ENCODE measurements around the gene TCF3.
"Not testable (repeated sequence)": the region's sequence is repeated elsewhere in the genome, so short reads cannot be mapped to it uniquely, and the experiment has no call there.

TCF3 gene

DNA sequence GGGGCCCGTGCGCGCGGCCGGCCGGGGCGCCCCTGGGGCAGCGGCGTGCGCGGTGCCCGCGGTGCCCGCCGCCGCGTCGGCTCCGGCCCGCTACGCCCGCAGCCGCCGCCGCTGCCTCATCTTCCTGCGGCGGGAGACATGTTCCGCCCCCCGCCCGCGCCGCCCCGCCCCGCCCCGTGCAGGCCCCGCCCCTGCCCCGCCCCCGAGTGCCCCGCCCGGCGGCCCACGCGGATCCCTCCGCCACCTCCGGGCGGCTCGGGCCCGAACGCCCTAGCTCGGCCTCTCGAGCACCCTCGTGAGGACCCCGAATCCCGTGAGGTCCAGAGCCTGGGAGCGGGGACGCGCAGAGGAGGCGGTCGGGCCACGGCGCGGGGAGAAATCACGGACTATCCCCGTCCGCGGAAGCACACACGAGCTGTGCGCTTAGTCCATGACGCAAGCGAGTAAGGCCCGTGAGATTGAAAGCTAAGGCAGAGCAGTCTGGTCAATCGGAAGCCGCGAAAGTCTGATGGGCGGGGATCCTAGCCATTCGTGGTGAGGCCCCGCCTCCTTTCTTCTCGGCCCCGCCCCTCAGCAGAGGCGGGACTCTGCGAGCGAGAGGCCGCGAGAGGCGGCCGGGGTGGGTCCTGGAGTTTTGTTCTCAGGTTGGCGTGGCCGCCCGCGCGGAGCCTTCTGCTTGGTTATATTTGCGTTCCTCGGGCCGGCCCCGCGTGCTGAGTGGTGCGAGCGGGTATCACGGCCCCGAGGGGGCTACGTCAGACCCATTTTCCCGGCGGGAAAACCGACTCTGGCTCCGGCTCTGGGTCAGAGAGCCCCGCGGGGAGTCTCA is at the start of gene TCF3:
Gene TCF3, minus strand, starts transcription at position 145 of the 829 bp plus-strand sequence. CDS start 2,367 bp downstream, outside the sequence.
- Histone ChIP-seq H3K4me1 (ENCODE audit: control insufficient read depth, insufficient read depth, low read length) (peaks cover 10% of the 10 kb centered on the region), H3K36me3 (ENCODE audit: control insufficient read depth, insufficient read depth, low read length, severe bottlenecking) (peaks cover 5% of the 10 kb centered on the region), H3K9ac (ENCODE audit: low read length) (peak within 1 kb of the TSS; percentile 99), H3K27me3 (replicated peaks; ENCODE audit: control insufficient read depth, insufficient read depth, low read length) (no peaks in the 10 kb centered on the region), H3K4me3 (ENCODE audit: low read length) (peak within 1 kb of the TSS; percentile 85), H3K9me3 (ENCODE audit: control insufficient read depth, low read length) (no peaks in the 10 kb centered on the region)
- peak; percentile 99 for DNase-seq (ENCODE audit: low read depth)

DNA sequence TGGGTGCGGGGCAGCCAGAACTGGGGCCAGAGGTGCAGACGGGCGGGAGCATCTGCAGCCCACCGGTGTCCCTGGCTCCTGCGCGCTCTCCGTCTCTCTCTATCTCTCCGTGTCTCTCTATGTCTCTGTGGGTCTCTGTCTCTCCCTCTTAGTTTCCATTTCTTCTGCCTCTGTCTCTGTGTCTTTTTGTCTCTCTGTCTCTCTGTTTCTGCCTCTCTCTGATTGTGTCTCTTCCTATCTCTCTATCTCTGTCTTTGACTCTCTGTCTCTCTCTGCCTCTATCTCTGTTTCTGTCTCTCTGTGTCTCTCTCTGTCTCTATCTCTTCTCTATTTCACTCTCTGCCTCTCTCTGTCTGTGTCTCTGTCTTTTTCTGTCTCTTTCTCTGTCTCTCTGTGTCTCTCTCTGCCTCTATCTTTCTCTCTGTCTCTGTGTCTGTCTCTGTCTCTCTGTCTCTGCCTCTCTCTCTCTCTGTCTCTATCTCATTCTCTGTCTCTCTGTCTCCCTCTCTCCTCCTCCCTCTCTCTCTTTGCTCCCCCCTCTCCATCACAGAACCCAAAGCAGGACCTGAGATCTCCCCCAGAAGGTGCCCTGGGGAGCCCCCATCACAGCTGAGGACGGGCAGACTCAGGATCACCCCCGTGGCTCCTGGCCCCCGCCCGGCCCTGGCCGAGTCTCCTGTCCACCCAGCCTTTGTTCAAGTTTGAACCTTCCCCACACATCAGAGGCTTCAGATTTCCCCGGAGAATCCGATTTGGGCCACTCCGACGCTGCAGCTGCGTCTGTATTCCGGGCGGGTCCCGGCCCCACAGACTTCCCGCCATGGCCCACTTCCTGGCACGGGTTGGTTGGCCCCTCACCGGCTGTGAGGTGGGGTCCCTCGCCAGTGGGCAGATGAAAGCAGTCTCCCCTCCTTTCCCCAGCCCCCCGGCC is 48.6 kb upstream of the TCF3 start:
- no peak for DNase-seq (ENCODE audit: low read depth)
- Histone ChIP-seq H3K4me1 (ENCODE audit: control insufficient read depth, insufficient read depth, low read length) (no peaks in the 10 kb centered on the region), H3K4me3 (ENCODE audit: low read length) (no peak overlapping the region), H3K9ac (ENCODE audit: low read length) (no peak overlapping the region), H3K27me3 (replicated peaks; ENCODE audit: control insufficient read depth, insufficient read depth, low read length) (peaks cover 32% of the 10 kb centered on the region), H3K36me3 (ENCODE audit: control insufficient read depth, insufficient read depth, low read length, severe bottlenecking) (no peaks in the 10 kb centered on the region), H3K9me3 (ENCODE audit: control insufficient read depth, low read length) (peaks cover 17% of the 10 kb centered on the region)

DNA sequence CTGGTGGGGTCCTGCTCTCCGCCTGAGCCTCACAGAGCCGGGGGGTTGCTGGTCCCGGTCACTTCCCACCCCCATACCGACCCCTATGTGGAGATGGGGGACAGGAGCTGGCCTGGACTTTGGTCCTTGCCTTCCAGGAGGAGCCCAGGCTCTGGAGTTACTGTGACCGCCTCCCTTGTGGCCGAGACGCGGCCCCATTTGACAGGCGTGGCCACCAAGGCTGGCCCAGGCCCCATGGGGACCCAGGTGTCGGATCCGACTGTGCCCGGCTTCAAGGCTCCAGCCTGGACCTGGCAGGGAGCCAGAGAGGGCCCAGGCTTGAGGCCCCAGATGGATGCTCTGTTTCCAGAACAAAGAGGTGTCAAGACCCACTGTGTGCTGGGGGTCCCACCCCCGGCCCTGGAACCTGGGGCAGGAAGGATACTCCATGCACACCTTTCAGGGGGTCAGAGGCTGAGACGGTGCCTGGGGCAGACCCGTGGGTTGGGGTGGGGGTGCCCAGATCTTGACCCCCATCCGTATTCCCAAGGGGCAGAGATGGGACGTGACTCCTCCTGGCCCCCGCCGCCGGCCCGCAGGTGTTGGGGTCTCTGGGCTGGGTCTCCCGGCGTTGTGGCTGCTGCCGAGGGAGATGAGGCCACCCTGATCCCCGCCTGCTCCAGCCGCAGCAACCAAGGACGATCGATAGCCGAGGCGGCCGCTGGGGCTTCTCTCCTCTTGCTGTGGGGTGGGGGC is 47.8 kb upstream of the TCF3 start:
- no peaks in the 10 kb centered on the region for H3K4me1 ChIP-seq (ENCODE audit: control insufficient read depth, insufficient read depth, low read length)
- DNase-seq (ENCODE audit: low read depth) = no peak
- H3K9me3 ChIP-seq (ENCODE audit: control insufficient read depth, low read length) = peaks cover 16% of the 10 kb centered on the region
- H3K9ac ChIP-seq (ENCODE audit: low read length) = no peak overlapping the region
- H3K4me3 ChIP-seq (ENCODE audit: low read length) = no peak overlapping the region
- no peaks in the 10 kb centered on the region for H3K36me3 ChIP-seq (ENCODE audit: control insufficient read depth, insufficient read depth, low read length, severe bottlenecking)
- peaks cover 32% of the 10 kb centered on the region for H3K27me3 ChIP-seq (replicated peaks; ENCODE audit: control insufficient read depth, insufficient read depth, low read length)

DNA sequence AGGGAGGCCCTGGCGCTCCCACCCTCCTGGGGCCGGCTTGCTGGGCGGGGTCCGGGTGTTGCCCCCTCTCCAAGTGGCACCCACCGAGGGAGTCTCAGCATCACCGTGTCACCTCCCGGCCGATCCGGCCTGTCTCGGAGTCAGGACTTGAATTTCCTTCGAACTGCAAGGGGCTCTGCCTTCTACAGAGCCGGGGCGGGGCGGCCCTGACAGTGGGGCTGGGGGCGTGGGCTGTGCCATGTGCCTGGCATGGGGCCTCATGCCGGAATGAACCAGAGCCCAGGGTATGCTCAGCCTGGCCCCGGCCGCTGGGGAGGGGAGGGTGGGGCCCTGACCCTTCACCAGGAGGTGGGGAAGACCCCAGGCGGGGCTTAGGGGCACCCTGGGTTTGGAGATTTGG is 47.0 kb upstream of the TCF3 start:
- no peak for DNase-seq (ENCODE audit: low read depth)
- H3K9me3 ChIP-seq (ENCODE audit: control insufficient read depth, low read length) = peaks cover 18% of the 10 kb centered on the region
- no peaks in the 10 kb centered on the region for H3K36me3 ChIP-seq (ENCODE audit: control insufficient read depth, insufficient read depth, low read length, severe bottlenecking)
- H3K9ac ChIP-seq (ENCODE audit: low read length) = no peak overlapping the region
- no peak overlapping the region for H3K4me3 ChIP-seq (ENCODE audit: low read length)
- H3K4me1 ChIP-seq (ENCODE audit: control insufficient read depth, insufficient read depth, low read length) = no peaks in the 10 kb centered on the region
- peaks cover 35% of the 10 kb centered on the region for H3K27me3 ChIP-seq (replicated peaks; ENCODE audit: control insufficient read depth, insufficient read depth, low read length)

DNA sequence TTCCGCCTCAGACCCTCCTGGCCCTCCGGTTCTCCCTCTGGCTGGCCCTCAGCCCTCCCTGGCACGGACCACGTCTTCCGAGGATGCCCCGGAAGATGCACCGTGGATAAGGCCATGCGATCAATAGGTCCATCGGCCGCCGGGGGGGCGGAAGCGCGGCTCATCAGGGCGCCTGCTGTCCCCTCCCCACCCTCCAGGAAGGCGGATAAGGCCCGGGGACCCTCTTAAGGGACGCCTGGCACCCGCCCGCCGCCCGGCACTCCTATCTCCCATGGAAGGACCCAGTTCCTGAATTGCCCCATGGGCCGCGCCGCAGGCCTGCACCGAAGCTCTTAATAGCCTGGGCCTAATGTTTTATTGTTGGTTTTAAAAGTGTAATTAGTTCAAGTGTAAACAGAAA is 46.2 kb upstream of the TCF3 start:
- DNase-seq (ENCODE audit: low read depth) = no peak
- peaks cover 20% of the 10 kb centered on the region for H3K9me3 ChIP-seq (ENCODE audit: control insufficient read depth, low read length)
- no peak overlapping the region for H3K4me3 ChIP-seq (ENCODE audit: low read length)
- H3K36me3 ChIP-seq (ENCODE audit: control insufficient read depth, insufficient read depth, low read length, severe bottlenecking) = no peaks in the 10 kb centered on the region
- H3K4me1 ChIP-seq (ENCODE audit: control insufficient read depth, insufficient read depth, low read length) = no peaks in the 10 kb centered on the region
- H3K9ac ChIP-seq (ENCODE audit: low read length) = no peak overlapping the region
- peaks cover 40% of the 10 kb centered on the region for H3K27me3 ChIP-seq (replicated peaks; ENCODE audit: control insufficient read depth, insufficient read depth, low read length)

DNA sequence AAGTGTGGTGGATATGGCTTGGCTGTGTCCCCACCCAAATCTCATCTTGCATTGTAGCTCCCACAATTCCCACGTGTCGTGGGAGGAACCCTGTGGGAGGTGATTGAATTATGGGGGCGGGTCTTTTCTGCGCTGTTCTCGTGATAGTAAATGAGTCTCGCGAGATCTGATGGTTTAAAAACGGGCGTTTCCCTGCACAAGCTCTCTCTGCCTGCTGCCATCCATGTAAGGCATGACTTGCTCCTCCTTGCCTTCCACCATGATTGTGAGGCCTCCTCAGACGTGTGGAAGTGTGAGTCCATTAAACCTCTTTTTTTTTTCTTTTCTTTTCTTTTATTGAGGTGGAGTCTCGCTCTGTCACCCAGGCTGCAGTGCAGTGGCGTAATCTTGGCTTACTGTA is 43.1 kb upstream of the TCF3 start:
- not testable (repeated sequence) for DNase-seq (ENCODE audit: low read depth); H3K4me3 ChIP-seq (ENCODE audit: low read length)

DNA sequence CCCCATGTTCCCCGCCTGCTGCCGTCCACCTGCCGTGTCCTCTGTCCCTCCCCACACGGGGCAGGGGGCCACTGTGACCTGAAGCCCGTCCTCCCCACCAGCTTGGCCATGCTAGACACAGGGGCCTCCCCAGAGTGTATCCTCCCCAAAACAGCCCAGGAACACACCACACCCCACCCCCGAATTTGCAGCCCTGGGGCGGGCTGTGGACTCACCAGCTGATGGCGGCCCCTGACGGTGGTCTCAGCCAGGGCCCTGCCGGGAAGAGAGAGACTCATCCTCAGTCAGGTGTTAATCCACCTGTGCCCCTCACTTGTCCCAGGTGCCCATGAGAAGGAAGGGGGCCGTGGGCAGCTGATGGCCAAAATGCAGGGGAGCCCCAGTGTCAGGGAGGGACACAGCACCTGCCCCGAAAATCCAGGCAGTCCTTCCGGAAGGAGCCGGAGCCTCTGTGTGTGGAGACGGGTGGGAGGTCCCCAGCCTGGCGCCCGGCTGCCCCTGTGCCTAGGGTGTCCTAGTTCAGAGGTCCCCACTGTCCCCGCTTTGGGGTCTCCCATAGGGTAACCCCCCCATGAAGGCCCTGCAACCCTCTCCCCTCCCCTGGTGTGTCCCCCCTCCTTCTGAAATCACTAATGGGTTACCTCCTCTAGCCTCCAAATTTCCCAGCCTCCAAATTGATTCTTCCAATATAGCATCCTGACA is 39.3 kb upstream of the TCF3 start:
- Histone ChIP-seq H3K27me3 (replicated peaks; ENCODE audit: control insufficient read depth, insufficient read depth, low read length) (peaks cover 33% of the 10 kb centered on the region), H3K36me3 (ENCODE audit: control insufficient read depth, insufficient read depth, low read length, severe bottlenecking) (no peaks in the 10 kb centered on the region), H3K9me3 (ENCODE audit: control insufficient read depth, low read length) (peaks cover 20% of the 10 kb centered on the region), H3K4me1 (ENCODE audit: control insufficient read depth, insufficient read depth, low read length) (no peaks in the 10 kb centered on the region), H3K9ac (ENCODE audit: low read length) (no peak overlapping the region), H3K4me3 (ENCODE audit: low read length) (no peak overlapping the region)
- no peak for DNase-seq (ENCODE audit: low read depth)

More for the DNA sequence above, 43.1 kb upstream of the TCF3 start:
- Histone ChIP-seq H3K27me3 (replicated peaks; ENCODE audit: control insufficient read depth, insufficient read depth, low read length) (peaks cover 43% of the 10 kb centered on the region), H3K9me3 (ENCODE audit: control insufficient read depth, low read length) (peaks cover 20% of the 10 kb centered on the region)
- H3K9ac ChIP-seq (ENCODE audit: low read length); H3K36me3 ChIP-seq (ENCODE audit: control insufficient read depth, insufficient read depth, low read length, severe bottlenecking); H3K4me1 ChIP-seq (ENCODE audit: control insufficient read depth, insufficient read depth, low read length): not testable (repeated sequence)

DNA sequence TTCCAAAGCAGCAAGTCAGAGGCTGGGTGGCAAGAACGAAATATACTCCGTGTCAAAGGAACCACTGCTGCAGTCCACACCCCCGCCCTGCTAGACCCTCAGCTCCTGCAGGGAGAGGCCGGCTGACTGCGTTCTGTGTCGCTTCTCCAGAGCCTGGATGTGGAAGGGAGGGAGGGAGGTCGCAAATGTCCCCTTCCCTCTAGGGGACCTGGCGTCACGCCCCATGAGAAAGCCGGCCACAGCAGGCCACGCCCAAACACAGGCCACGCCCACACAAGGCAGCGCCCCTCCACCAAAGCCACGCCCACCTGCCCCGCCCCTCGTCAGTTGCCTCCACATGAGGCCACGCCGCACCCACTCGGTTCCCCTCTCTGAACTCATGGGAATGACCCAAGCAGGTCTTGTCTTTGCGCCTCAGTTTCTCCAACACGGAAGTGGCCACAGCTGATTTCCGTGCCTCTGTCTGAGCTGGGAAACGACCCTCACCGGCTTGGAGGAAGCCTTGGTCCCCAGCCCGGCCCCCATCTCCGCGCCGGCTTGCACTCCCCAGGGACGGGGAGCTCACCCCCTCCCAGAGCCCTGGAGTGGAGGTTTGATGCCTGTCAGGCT is 38.4 kb upstream of the TCF3 start:
- DNase-seq (ENCODE audit: low read depth) = peak; percentile 57
- no peaks in the 10 kb centered on the region for H3K36me3 ChIP-seq (ENCODE audit: control insufficient read depth, insufficient read depth, low read length, severe bottlenecking)
- no peak overlapping the region for H3K4me3 ChIP-seq (ENCODE audit: low read length)
- no peak overlapping the region for H3K9ac ChIP-seq (ENCODE audit: low read length)
- H3K27me3 ChIP-seq (replicated peaks; ENCODE audit: control insufficient read depth, insufficient read depth, low read length) = peaks cover 33% of the 10 kb centered on the region
- peaks cover 19% of the 10 kb centered on the region for H3K9me3 ChIP-seq (ENCODE audit: control insufficient read depth, low read length)
- H3K4me1 ChIP-seq (ENCODE audit: control insufficient read depth, insufficient read depth, low read length) = no peaks in the 10 kb centered on the region

DNA sequence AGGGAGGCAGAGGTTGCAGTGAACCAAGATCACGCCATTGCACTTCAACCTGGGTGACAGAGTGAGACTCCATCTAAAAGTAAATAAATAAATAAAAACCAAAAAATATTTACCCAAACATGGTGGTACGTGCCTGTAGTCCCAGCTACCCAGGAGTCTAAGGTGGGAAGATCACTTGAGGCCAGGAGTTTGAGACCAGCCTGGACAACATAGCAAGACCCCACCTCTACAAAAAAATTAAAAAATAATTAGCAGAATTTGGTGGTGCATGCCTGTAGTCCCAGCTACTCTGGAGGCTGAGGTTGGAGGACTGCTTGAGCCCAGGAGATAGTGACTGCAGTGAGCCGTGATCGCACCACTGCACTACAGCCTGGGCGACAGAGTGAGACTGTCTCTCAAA is 33.4 kb upstream of the TCF3 start:
- not testable (repeated sequence) for H3K4me3 ChIP-seq (ENCODE audit: low read length); DNase-seq (ENCODE audit: low read depth); H3K4me1 ChIP-seq (ENCODE audit: control insufficient read depth, insufficient read depth, low read length); H3K9ac ChIP-seq (ENCODE audit: low read length); H3K36me3 ChIP-seq (ENCODE audit: control insufficient read depth, insufficient read depth, low read length, severe bottlenecking); H3K9me3 ChIP-seq (ENCODE audit: control insufficient read depth, low read length)
- H3K27me3 ChIP-seq (replicated peaks; ENCODE audit: control insufficient read depth, insufficient read depth, low read length) = peaks cover 32% of the 10 kb centered on the region

DNA sequence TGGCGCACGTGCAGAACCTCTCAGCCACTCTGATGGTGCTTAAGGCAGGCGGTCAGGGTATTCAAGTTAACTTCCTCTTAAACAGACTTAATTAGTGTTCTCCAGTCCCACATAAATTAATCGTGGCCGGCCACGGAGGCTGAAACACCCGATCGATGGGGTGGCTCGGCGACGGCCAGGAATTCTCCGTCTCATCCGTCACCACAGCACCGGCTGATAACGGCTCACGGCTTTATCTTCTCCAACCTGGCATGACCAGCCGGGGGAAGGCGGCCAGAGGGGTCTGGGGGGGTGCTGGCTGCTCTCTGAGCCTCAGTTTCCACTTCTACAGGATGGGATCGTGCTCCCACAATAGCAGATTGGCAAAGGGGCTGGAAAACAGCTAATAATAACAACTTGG is 32.6 kb upstream of the TCF3 start:
- Histone ChIP-seq H3K36me3 (ENCODE audit: control insufficient read depth, insufficient read depth, low read length, severe bottlenecking) (no peaks in the 10 kb centered on the region), H3K4me1 (ENCODE audit: control insufficient read depth, insufficient read depth, low read length) (no peaks in the 10 kb centered on the region), H3K27me3 (replicated peaks; ENCODE audit: control insufficient read depth, insufficient read depth, low read length) (peaks cover 33% of the 10 kb centered on the region), H3K9me3 (ENCODE audit: control insufficient read depth, low read length) (no peaks in the 10 kb centered on the region), H3K9ac (ENCODE audit: low read length) (no peak overlapping the region), H3K4me3 (ENCODE audit: low read length) (no peak overlapping the region)
- no peak for DNase-seq (ENCODE audit: low read depth)
